Kidney capillary endothelial cell (primary cell): ENCODE data around the gene PPP4R1.

ENCODE experiments used
- DNase-seq: peaks from one replicate; pipeline ENCODE4 v3.0.0-alpha.2; 2018; ENCODE audit warnings: low spot score

The PPP4R1 gene

GRCh38 chr18:9506046-9506792 is 108.1 kb downstream of the PPP4R1 start:
- no peak for DNase-seq
